HG02571 (cell line): ENCODE measurements around the gene CTIF.
A peak's percentile ranks its signal among the peaks of the same experiment; 100 is the strongest.

Experiments used
- ATAC-seq: cut with Tn5 transposase; IDR thresholded peaks from one replicate; pipeline ENCODE4 v1.9.1; 2021; ENCODE audit warnings: mild to moderate bottlenecking, moderate library complexity; ENCODE audit not compliant: unreplicated experiment

Gene CTIF

GRCh38 chr18:48826806-48827205 lies 288.0 kb downstream of the CTIF start:
- no peak for ATAC-seq

- ATAC-seq = no peak
These were observed 288.7 kb downstream of the CTIF start for GRCh38 chr18:48827291-48828193.

- no peak for ATAC-seq
These were observed 289.3 kb downstream of the CTIF start for GRCh38 chr18:48828194-48828545.

GRCh38 chr18:48828691-48829442 lies 290.0 kb downstream of the CTIF start:
- ATAC-seq = no peak

- ATAC-seq = no peak
These were observed 290.8 kb downstream of the CTIF start for GRCh38 chr18:48829443-48830149.

DNA sequence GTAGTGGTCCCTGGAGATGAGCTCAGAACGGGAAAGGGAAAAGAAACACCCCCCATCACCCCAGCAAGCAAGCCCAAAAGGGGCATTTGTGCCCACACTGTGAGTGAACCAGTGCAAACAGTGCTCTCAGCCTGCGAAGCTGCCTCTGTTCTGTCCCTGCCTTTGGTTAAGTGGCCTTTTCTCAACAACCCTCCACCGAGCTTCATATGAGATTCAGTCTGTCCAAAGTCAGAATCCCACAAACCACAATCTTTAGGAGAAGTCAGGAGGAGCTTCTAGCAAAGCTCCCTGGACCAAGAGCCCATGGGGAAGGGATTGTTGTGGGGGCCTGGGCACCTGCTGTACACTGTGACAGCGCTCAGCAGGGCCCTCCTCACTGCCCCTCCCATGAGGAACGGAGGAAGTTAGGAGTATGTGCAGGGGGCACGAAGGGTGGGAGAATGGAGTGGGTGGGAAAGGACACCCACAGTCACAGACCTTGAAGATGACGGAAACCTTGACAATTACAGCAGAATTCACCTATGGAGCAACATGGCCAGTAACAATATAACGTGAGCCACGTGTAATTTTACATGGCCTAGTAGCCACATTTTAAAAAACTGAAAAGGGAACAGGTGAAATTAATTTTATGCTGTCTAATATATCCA lies 292.4 kb downstream of the CTIF start:
- no peak for ATAC-seq

- no peak for ATAC-seq
These were observed 293.0 kb downstream of the CTIF start for GRCh38 chr18:48831802-48832201.

GRCh38 chr18:48832938-48833700 lies 294.3 kb downstream of the CTIF start:
- no peak for ATAC-seq

GRCh38 chr18:48833701-48834412 lies 295.0 kb downstream of the CTIF start:
- peak; percentile 72 for ATAC-seq

DNA sequence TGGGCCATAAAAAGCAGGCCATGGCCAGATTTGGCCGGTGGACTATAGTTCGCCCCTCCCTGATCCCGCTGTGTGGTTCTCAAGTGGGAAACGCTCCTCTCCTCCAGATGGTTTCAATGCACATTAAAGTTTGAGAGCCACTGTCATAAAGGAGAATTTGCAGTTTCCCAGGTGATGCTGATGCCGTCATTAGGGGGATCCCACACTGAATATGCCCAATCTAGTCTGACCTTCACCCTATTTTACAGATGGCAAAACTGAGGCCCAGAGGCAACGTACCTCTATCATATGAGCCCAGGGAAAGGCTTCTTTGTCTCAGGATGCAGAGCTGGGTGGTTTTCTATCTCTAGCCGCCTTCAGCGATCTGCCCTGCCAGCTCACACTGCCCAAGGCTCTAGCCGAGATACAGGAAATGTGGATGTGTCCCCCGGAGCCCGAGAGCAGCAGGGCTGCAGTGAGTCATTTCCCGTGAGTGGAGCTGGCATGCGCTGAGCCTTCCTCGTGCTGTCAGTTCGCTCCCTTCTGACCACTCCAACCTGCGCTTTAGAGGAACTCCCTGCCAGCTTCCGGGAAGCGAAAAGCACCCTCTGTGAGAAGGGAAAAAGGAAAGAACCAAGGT lies 295.7 kb downstream of the CTIF start:
- peak; percentile 34 for ATAC-seq

DNA sequence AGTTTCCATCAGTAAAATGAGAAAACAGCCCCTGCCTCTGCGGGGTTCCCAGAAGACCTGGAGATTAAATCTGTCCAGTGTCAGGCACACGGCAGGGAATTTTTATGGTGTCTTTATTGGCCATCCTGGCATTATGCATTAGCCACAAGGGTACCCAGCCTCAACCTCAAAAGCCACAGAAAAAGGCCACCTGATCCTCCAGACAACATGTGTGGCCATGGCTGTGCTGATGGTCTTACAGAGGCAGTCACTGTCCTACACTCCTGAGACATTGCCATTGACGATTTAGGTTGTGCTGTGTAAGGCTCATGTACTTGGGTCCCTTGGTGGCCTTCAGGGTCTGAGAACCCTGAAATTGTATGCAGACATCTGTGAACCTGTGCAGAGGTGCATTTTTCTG lies 296.3 kb downstream of the CTIF start:
- ATAC-seq = no peak

- ATAC-seq = no peak
These were observed 296.9 kb downstream of the CTIF start for GRCh38 chr18:48835745-48836170.

DNA sequence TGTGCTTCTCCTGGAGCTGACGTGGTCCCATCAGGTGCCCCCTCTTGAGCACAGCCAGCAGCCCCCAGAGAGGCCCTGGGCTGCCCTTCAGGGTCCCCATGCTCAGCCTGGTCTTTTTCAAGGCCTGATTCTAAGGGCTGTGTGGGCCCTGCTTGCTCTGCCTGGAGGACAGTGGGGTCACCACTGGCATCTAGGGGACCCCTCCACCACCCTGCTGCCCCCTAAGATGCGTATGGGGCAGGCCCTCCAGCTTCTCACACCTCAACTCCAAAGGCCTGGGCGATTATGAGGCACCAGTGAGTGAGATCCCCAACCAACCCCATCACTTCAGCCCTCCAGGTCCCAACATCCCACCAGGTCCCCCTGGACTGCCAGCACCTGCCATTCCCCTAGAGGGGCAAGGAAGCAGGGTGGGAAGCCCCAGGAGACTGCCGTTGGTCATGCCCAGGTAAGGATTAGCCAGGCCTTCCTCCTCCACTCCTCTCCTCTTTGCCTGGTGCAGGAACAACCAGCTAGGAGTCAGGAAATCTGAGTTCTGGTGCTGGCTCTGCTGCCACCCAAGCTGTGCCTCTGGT lies 297.5 kb downstream of the CTIF start:
- ATAC-seq = no peak

DNA sequence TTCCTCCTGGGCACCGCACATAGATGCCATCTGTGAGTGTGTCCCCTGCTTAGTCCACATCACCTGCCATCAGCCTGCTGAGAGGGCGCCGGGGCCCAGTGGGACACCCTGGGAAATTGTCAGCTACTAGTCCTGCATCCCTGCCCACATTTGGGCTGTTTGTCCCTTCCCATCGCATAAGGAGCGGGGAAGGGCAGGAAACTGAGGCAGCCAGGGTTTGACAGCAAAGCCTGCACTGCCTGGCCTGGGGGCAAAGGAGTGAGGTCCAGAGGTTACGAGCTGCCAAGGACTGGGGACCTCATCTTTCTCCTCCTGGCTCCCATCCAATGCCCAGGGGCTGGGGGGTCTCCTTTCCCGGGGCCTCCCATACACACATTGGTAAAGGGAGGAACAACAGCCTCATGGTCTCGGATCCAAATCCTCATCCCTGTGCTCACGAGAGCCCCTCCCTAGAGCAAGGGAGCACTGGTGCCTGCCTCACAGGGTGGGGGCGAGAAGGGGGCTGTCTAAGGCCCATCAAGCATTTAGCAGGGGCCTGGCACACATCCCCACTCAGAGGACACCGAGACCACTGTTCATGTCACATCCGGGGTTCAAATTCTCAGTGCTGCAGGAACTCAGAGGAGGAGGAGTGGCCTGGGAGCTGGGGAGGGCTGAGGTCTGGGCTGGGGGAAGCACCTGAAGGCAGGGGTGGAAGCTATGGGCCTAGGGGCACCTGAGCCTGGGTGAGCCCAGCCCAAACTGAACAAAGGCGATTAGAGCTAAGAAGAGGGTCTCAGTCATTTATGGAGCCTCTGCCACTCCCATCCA lies 298.2 kb downstream of the CTIF start:
- ATAC-seq = no peak

GRCh38 chr18:48837676-48838075 lies 298.8 kb downstream of the CTIF start:
- ATAC-seq = no peak

DNA sequence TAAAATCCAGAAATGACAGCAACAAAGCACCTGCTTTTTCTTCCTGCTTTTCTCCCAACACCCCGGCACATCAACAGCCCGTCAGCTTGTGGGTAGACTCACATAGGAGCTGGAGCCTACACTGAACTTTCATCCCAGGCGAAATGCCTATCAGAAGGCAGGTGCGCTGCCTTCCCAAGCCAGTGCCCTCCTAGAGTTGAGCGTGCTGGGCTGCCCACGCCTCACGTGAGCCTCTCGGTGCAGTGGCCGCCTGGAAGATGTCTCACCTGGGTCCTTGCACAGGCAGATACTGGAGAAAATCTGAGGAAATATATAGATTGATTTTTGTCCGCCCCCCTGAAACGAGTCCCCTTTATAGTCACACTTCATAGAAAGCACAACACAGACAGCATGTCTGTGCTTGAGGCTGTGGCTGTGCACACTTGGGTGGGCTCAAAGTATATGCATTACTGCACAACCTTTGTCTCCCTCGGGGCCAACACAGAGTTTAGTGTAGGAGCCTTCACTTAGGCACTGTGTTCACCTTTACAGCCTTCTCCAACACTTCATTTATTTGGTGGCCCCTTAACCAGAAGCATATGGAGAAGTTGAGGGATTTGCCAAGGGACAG lies 299.4 kb downstream of the CTIF start:
- no peak for ATAC-seq

DNA sequence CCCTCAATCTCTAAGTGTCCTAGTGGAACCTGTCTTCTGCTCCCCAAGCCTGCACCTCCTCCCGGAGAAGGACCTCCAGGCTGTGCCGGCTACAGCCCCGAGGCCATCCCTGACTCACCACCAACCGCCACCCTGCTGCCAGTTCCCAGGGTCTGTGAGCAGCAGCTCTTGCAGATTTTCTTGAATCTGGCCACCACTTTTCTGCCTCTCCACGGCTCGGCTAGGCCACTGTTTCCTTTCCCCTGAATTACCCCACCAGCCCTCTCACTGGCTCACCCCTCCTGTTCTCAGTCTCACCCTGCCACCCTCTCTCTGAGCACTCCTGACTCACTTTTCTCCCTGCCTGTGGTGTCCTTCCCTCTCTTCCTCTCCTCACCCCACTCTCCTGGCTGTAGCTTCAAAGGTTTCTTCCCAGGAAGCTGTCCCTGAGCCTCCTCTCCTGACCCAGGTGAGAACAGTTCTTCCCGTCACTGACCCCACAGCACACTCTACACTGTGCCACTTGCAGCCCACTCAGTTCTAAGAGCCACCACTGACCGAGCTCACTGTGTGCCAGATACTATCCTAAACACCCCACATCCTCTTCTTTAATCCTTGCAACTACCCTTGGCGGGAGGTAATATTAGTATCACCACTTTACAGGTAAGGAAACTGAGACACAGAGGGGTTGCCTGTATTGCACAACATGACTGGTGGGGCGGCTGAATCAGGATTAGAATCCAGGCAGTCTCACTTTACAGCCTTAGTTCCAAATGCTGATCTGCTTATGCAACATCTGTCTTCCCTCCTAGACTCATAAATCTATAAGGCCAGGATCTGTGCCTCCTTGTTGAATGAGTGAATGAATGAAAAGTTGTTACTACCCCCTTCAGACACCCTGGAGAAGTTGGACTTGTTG lies 300.3 kb downstream of the CTIF start:
- no peak for ATAC-seq
